Kidney (tissue), 14 donors: Measurements from ENCODE around the gene DOC2B. TPM values are rescaled to one million over a fixed set of nuclear protein-coding genes. Genes with fewer than 3 reads are reported as not detected.

Source experiments
- DNase-seq, 5 donors: peaks; one replicate each; pipeline ENCODE4 v3.0.0-alpha.2; 2013 to 2020
- FAIRE-seq: peaks from 2 replicates; lab custom pipeline; 2012; peaks lifted over from hg19 to GRCh38; lab: Jason Lieb, UNC
- H3K27ac ChIP-seq, 2 donors: one replicate each; pipeline ENCODE4 v1.7.0; 2013; ENCODE audit warnings: low read depth in 2 of 2, low read length in 2 of 2, inconsistent platforms in 1 of 2
- H3K27me3 ChIP-seq: one replicate; pipeline ENCODE4 v1.7.1; 2013; ENCODE audit warnings: low read length, inconsistent platforms; ENCODE audit not compliant: control insufficient read depth, insufficient read depth
- H3K36me3 ChIP-seq, 3 donors: one replicate each; pipeline versions ENCODE4 v1.7.0 to v1.7.1; 2013; ENCODE audit warnings: low read length in 3 of 3, control low read depth in 1 of 3, inconsistent platforms in 1 of 3; ENCODE audit not compliant: insufficient read depth in 3 of 3, control insufficient read depth in 2 of 3
- H3K4me1 ChIP-seq, 3 donors: one replicate each; pipeline versions ENCODE4 v1.7.0 to v1.7.1; 2013; ENCODE audit warnings: low read length in 3 of 3, inconsistent platforms in 1 of 3, low read depth in 1 of 3; ENCODE audit not compliant: control insufficient read depth in 2 of 3, insufficient read depth in 2 of 3
- H3K4me3 ChIP-seq, 3 donors: one replicate each; pipeline versions ENCODE4 v1.7.0 to v1.8.1; 2013; ENCODE audit warnings: low read length in 3 of 3, control low read depth in 1 of 3, inconsistent platforms in 1 of 3
- H3K9ac ChIP-seq, 3 donors: one replicate each; pipeline versions ENCODE4 v1.7.0 to v1.7.1; 2013; ENCODE audit warnings: low read length in 3 of 3, control low read depth in 1 of 3, inconsistent platforms in 1 of 3
- H3K9me3 ChIP-seq, 3 donors: one replicate each; pipeline versions ENCODE4 v1.7.0 to v1.7.1; 2013; ENCODE audit warnings: low read length in 3 of 3, control low read depth in 1 of 3, inconsistent platforms in 1 of 3; ENCODE audit not compliant: control insufficient read depth in 2 of 3, insufficient read depth in 1 of 3
- CTCF ChIP-seq: IDR thresholded peaks from 3 replicates; pipeline ENCODE4 v1.5.1; 2012; ENCODE audit warnings: mild to moderate bottlenecking, moderate library complexity, borderline replicate concordance; ENCODE audit not compliant: insufficient read depth; ENCODE audit errors: extremely low read depth
- intact Hi-C: fragments of 100-400 bp; cut with DNase I; formaldehyde crosslinking; loops from one replicate; pipeline ENCODE4 v1.11.1; 2022
- polyA plus RNA-seq: library from polyadenylated mRNA; stranded (reverse); fragments of 350-450 nt; fragmentation: Illumina TruSeq; extraction: RNeasy Lipid Tissue Mini Kit (QIAGEN cat#74804); gene quantifications from one replicate; pipeline ENCODE4 v1.2.3, GENCODE V29; 2014; ENCODE audit warnings: low read depth, low replicate concordance; ENCODE audit not compliant: insufficient read depth
- total RNA-seq: library from RNA; stranded (reverse); fragmentation: NEBNext Ultra II Directional; extraction: Animal tissue kit (Norgen Biotek cat#: 25700); gene quantifications from one replicate; pipeline ENCODE4 v1.2.1, GENCODE V29; 2021
- donor health status: control.
- donor health status: control.
- donor health status: control.
- donor health status: control.
- donor health status: control.
- donor health status: DM: yes; HTN: yes; CAD: no.
- donor health status: Normal renal cell carcinoma (clear cell type).

DOC2B gene
- total and polyA plus RNA-seq, 2 donors from 2014 or later: 4.2 to 21.6 TPM

DNA sequence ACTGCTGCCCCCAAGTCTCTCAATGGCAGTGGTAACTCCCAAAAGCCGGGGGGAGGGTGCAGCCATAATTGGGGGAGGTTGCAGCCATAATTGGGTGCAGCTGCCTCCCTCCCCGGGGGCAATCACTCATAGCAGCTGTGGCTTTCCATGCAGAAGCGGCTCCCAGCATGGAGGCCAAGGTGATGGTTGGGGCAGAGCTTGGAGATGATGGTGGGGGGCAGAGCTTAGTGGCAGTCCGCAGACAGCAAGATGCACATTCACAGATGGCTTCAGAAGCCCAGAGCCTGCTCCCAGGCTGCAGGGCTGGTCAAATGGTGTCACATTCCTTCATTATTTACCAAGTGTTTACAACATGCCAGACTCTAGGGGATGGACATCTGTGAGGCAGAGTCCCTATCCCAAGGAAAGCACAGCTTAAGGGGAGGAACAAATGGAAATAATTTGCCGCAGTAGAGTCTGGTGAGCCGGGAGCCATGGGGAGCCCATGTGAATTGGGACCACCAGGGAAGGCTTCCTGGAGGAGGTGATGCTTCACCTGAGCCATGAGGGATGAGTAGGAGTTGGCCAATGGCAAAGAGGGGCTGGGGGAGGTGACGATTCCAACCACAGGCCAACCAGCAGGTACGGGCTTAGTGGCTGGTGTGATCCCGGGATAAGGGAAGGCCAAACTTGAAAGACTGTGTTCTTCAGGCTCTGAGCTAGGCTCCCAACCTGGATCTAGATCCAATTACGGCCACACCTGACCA is 8.1 kb downstream of the DOC2B start:
- Histone ChIP-seq H3K36me3 (no peaks in the 10 kb centered on the region), H3K27me3 (no peaks in the 10 kb centered on the region), H3K9ac (no peak overlapping the region), H3K27ac (no peak overlapping the region), H3K9me3 (no peaks in the 10 kb centered on the region), H3K4me3 (no peak overlapping the region), H3K4me1 (no peaks in the 10 kb centered on the region)
- no peak for TF ChIP-seq CTCF
- FAIRE-seq (no peak), DNase-seq (no peak)
- intact Hi-C loops: no loop called here

- no peak for TF ChIP-seq CTCF
- DNase-seq (peak in 1 of 5 donors; percentile 56), FAIRE-seq (no peak)
- no peaks in the 10 kb centered on the region for H3K27me3 ChIP-seq
- no peaks in the 10 kb centered on the region for H3K4me1 ChIP-seq
- H3K27ac ChIP-seq: no peak overlapping the region
- H3K36me3 ChIP-seq: no peaks in the 10 kb centered on the region
- intact Hi-C loops: no loop called here
- H3K9ac ChIP-seq: no peak overlapping the region
- no peak overlapping the region for H3K4me3 ChIP-seq
- no peaks in the 10 kb centered on the region for H3K9me3 ChIP-seq
Observed at GRCh38 chr17:172401-172800, 9.0 kb downstream of the DOC2B start.

GRCh38 chr17:171871-172270 is 9.6 kb downstream of the DOC2B start:
- DNase-seq: peak in 1 of 5 donors; percentile 56
- no peak for FAIRE-seq
- intact Hi-C loops: no loop called here

More at GRCh38 chr17:171871-172270, 9.6 kb downstream of the DOC2B start:
- Histone ChIP-seq H3K9ac (no peak overlapping the region), H3K4me3 (no peak overlapping the region), H3K36me3 (no peaks in the 10 kb centered on the region), H3K27ac (no peak overlapping the region), H3K27me3 (no peaks in the 10 kb centered on the region), H3K4me1 (no peaks in the 10 kb centered on the region), H3K9me3 (no peaks in the 10 kb centered on the region)
- no peak for TF ChIP-seq CTCF
